ENCODE data around the gene HSP90AA1.
"Not testable (repeated sequence)": the region's sequence is repeated elsewhere in the genome, so short reads cannot be mapped to it uniquely, and the experiment has no call there.

HSP90AA1 gene

GRCh38 chr14:102086972-102087761 lies at the start of gene HSP90AA1:
HSP90AA1 (minus strand) TSS chr14:102087044; CDS start chr14:102086378, 666 bp downstream.
- DNase-seq = peak; percentile 54

GRCh38 chr14:102135456-102135855 lies 48.6 kb upstream of the HSP90AA1 start:
- DNase-seq = not testable (repeated sequence)

DNA sequence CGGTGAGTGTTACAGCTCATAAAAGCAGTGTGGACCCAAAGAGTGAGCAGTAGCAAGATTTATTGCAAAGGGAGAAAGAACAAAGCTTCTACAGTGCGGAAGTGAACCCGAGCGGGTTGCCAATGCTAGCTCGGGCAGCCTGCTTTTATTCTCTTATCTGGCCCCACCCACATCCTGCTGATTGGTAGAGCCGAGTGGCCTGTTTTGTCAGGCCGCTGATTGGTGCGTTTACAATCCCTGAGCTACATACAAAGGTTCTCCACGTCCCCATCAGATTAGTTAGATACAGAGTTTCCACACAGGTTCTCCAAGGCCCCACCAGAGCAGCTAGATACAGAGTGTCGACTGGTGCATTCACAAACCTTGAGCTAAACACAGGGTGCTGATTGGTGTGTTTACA lies 47.9 kb upstream of the HSP90AA1 start:
- not testable (repeated sequence) for DNase-seq

DNA sequence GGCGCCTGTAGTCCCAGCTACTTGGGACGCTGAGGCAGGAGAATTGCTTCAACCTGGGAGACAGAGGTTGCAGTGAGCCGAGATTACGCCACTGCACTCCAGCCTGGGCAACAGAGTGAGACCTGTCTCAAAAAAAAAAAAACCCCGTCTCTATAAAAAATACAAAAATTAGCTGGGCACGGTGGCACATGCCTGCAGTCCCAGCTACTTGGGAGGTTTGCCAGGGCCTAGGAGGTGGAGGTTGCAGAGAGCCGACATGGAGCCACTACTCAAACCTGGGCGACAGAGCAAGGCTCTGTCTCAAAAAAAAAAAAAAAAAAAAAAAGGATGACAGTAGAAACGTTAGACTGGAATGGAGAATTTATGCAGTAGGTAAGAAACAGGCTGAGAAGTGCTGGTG lies 47.2 kb upstream of the HSP90AA1 start:
- DNase-seq = not testable (repeated sequence)

DNA sequence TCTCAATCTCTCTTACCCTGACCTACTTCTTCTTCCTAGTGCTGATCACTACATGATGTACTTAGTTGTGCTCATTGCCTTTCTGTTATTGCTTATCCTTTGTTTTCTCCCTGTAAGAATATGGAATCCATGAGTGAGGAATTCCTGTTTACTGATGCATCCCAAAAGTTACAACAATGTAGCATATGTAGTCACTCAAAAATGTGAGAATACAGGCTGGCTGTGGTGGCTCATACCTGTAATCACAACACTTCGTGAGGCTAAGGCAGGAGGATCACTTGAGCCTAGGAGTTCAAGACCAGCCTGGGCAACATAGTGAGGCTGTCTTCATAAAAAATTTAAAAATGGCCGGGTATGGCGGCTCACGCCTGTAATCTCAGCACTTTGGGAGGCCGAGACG lies 44.9 kb upstream of the HSP90AA1 start:
- DNase-seq = no peak

DNA sequence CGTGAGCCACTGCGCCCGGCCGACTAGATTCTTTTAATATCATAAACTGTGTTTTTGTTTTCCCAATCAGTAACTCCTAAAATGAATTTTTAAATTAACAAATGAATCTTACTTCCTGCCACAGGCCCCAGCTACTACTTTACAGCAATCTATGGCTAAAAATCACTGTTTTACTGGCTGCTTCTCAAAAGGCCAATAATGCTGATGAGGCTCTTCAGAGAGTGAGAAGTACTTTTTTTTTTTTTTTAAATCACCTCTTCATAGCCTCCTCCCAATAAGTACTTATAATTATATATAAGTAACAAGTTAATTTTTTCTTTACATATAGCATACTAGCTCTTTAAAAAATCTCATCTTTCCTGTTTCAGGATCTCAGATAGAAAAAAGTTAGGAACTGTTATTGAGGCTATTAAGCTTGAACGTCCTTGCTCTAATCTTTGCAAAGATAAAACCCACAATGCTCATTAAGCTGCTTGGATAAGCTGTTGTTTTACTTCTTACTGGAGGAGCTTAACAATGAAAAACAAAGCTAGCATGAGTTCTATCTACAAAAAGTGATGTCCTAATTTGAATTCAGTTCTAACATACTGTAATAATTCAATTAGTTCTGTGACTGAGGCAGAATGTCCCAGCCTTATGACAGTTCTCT lies 40.1 kb upstream of the HSP90AA1 start:
- no peak for DNase-seq

DNA sequence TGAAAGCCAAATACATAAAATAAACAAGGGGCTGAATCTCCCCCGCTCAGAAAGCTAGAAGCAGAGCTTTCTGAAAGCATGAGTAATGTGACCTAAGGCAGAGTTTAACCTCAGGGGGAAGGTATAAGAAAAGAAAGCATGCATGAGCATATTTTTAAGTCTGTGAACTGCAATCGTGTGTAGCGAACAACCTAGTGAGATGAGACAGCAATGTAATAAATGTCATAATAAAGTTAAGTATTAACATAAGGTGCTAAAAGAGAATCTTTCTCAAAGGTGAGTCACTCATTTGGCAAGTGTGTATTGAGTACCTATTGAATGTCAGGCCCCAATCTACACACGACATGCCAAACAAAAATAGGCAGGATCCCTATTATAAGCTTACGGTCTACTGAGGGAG lies 38.7 kb upstream of the HSP90AA1 start:
- DNase-seq = no peak

DNA sequence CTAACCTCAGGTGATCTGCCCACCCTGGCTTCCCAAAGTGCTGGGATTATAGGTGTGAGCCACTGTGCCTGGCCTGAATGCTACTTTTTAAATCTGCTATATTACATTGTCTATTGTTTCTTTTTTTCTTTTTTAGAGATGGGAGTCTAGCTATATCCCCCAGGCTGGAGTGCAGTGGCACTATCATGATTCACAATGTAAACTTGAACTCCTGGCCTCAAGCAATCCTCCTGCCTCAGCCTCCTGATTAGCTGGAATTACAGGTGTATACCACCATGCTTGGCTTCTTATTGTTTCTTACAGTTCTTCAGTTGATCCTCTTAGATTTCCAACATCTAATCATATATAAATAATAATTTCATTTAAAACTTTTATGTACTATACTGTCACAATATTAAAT lies 37.6 kb upstream of the HSP90AA1 start:
- no peak for DNase-seq

DNA sequence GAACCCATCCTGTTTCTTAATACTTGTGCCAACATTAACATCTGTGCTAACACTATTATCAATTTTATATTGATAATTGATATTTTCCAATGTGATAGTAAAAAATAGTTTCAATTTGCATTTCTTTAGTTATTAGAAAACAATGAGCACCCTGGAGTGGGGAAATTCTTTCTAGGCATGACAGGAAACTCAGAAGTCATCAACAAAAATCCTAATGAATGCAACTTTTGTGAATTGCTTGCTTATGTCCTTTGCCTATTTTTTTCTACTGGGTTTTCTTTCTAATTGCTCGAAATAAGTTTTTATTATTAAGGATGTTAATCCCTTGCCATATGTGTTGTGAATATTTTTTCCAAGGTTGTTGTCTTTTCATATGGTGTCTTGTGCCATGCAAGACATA lies 34.7 kb upstream of the HSP90AA1 start:
- no peak for DNase-seq

DNA sequence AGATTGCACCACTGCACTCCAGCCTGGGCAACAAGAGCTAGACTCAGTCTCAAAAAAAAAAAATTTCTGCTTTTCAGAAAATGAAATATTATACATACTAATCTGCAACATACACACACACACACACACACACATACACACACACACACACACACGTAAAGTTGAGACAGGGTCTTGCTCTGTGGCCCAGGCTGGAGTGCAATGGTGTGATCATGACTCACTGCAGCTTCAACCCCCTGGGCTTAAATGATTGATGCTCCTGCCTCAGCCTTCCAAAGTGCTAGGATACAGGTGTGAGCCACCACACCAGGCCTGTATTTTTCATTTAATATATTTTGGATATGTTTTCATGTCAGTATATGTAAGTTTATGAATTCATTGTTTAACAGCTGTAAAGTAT lies 34.0 kb upstream of the HSP90AA1 start:
- DNase-seq = no peak

GRCh38 chr14:102117852-102118251 lies 31.0 kb upstream of the HSP90AA1 start:
- no peak for DNase-seq

GRCh38 chr14:102116361-102117180 lies 29.7 kb upstream of the HSP90AA1 start:
- DNase-seq = no peak

DNA sequence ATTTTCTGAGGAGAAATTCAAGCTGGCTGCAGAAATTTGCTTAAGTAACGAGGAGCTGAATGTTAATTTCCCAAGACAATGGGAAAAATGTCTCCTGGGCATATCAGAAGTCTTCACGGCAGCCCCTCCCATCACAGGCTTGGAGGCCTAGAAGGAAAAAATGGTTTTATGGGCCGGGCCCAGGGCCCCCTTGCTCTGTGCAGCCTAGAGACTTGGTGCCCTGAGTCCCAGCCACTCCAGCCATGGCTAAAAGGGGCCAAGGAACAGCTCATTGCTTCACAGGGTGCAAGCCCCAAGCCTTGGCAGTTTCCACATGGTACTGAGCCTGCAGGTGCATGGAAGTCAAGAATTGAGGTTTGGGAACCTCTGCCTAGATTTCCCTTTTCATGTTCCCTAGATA lies 24.3 kb upstream of the HSP90AA1 start:
- DNase-seq = no peak

- not testable (repeated sequence) for DNase-seq
Observed at GRCh38 chr14:102109332-102109731, 22.5 kb upstream of the HSP90AA1 start.

- DNase-seq = no peak
Observed at GRCh38 chr14:102105369-102105768, 18.5 kb upstream of the HSP90AA1 start.

- DNase-seq = no peak
Observed at GRCh38 chr14:102103062-102103695, 16.3 kb upstream of the HSP90AA1 start.

DNA sequence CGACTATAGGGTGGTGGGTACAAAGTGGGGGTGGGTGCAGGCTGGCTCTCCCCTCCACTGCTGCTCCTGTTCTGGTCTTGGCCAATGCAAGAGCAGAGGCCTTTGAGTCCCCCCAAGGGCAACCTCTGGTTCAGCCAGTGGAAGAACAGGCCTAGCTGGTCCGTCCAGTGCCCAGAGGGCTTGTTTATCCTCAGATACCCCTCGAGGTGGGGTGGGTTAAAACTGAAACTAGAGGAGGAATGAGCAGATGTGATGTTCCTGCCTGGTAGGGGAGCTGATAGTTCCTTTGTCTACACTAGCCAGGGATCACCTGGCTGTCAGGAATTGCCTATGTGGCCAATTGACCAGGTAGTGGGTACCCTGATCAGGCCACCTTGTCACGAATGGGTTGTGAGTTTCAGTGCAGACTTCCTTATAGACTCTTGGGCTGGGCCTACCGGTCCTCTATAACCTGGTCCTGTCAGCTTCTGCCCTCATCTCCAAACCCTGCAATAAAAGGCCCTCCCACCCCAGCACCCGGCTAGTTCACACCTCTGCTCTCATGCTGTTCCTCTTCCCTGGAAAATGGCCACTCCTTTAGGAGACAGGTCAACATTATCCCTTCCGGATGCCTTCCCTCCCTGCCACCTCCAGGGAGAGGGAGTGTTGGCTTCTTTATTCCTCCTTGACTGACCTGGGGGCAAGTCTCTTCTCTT lies 10.7 kb upstream of the HSP90AA1 start:
- DNase-seq = no peak

GRCh38 chr14:102096569-102097188 lies 9.8 kb upstream of the HSP90AA1 start:
- DNase-seq = peak; percentile 2

DNA sequence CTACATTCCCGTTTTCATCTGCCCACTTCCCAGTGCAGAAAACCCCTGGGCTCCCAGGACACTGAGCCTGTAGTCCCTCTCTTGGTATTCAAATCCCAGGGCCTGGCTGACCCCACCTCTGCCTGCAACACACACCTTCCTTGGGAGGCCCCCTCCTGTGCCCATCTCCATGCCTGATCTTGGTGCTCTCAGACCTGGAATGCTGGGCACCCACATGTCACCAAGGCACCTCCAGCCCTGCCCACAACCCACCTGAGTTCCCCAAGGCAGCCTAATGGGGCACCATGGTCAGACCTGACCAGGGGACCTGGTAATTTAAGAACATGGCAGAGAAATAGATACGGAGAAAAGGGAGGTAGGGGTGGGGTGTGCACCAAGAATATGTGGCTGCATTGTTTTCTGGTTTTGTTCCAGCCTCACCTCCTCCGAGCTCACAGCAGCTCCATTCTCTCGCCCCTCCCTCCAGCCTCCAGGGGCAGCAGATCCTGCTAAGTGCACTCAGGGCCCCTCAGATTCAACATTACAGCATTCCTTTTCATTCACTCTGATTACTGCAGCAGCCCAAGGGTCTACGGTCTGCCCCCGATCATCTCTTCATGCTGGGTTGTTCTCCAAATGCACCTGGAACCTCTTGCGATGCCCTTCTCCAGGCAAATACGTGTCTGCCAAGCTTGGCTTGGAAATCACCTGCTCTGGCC lies 9.2 kb upstream of the HSP90AA1 start:
- no peak for DNase-seq

- no peak for DNase-seq
Observed at GRCh38 chr14:102095231-102095870, 8.5 kb upstream of the HSP90AA1 start.

DNA sequence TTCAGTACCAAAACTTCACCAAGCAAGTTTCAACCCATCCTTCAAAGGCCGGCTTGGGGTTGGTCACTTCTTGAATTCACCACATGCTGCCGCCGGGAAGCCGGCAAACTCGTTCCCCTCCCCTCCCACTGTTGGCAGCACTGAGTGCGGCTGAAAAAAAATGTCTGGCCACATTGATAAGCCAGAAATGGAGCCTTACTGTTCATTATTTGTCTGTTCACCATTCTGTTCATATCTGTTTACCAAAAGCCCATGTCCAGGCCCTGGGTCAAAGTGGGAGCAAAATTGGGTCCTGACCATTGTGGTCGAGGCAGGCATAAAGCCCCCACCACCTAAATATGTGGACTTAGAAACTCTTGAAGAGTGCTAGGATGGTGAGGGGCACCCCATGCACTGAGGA lies 7.3 kb upstream of the HSP90AA1 start:
- DNase-seq = no peak
